HCT116 (cell line): ENCODE results near the gene SLC8A1.

ENCODE experiments used
- CTCF ChIP-seq, 3 experiments: fragments of 200-600 bp in 1 of 3; sonication (generic) in 1 of 3; IDR thresholded peaks in 2 of 3; conservative IDR thresholded peaks in 1 of 3; 2 replicates each; pipeline ENCODE4 v1.5.1; 2012 to 2017; ENCODE audit warnings: low read depth in 2 of 3, low read length in 2 of 3, antibody characterized with exemption in 1 of 3, borderline replicate concordance in 1 of 3, control low read depth in 1 of 3, mild to moderate bottlenecking in 1 of 3, mixed read lengths in 1 of 3, mixed run types in 1 of 3, moderate library complexity in 1 of 3; ENCODE audit not compliant: insufficient read depth in 1 of 3
- EZH2phosphoT487 ChIP-seq: fragments of 200-600 bp; IDR thresholded peaks from 2 replicates; pipeline ENCODE4 v1.6.1; 2018; ENCODE audit warnings: antibody characterized with exemption, borderline replicate concordance
- RAD21 ChIP-seq: IDR thresholded peaks from 2 replicates; pipeline ENCODE4 v1.6.1; 2012; ENCODE audit warnings: low read depth, mild to moderate bottlenecking
- TF ChIP-seq, protein P1 (sequence below): IDR thresholded peaks from 2 replicates; pipeline ENCODE4 v1.6.1; 2012; ENCODE audit warnings: low read depth

DNA sequence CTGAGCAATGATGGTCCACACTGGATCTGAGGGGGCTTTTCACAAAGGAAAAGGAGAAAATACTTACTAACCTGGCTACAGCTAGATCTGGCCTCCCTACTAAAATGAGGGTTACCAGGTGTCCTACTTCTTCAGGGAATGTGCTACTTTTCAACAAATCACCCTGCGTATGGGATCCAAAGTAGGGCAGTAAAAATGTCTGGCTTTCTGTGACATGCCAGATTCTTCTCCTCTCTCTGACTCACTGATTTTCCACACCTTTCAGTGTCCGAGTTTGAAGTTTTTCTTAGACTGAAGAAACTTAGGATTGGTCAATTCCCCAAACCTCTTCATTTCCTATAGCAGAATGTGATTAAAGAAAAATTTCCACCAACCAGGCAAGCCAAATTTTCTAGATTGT lies 71.2 kb downstream of the SLC8A1 start:
- TF ChIP-seq CTCF (IDR thresholded peaks at IDR 0.05 in 2 of 3, conservative IDR thresholded peaks at IDR 0.05 in 1 of 3; ENCODE audit: borderline replicate concordance in 1 of 3, insufficient read depth in 1 of 3, low read depth in 2 of 3, low read length in 2 of 3) (no peak), EZH2phosphoT487 (no peak), RAD21 (no peak)
- TF ChIP-seq, protein P1, sequence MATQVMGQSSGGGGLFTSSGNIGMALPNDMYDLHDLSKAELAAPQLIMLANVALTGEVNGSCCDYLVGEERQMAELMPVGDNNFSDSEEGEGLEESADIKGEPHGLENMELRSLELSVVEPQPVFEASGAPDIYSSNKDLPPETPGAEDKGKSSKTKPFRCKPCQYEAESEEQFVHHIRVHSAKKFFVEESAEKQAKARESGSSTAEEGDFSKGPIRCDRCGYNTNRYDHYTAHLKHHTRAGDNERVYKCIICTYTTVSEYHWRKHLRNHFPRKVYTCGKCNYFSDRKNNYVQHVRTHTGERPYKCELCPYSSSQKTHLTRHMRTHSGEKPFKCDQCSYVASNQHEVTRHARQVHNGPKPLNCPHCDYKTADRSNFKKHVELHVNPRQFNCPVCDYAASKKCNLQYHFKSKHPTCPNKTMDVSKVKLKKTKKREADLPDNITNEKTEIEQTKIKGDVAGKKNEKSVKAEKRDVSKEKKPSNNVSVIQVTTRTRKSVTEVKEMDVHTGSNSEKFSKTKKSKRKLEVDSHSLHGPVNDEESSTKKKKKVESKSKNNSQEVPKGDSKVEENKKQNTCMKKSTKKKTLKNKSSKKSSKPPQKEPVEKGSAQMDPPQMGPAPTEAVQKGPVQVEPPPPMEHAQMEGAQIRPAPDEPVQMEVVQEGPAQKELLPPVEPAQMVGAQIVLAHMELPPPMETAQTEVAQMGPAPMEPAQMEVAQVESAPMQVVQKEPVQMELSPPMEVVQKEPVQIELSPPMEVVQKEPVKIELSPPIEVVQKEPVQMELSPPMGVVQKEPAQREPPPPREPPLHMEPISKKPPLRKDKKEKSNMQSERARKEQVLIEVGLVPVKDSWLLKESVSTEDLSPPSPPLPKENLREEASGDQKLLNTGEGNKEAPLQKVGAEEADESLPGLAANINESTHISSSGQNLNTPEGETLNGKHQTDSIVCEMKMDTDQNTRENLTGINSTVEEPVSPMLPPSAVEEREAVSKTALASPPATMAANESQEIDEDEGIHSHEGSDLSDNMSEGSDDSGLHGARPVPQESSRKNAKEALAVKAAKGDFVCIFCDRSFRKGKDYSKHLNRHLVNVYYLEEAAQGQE, result no peak
